T-helper 1 cell treated with Interleukin-12 subunit alpha and Interleukin-12 subunit beta and Interleukin-4 antibody, amounts not matched to agents 30 ng/mL and 1 ng/mL, for 36 hours (primary cell): Measurements from ENCODE around the gene MAN1A2. TPM values are rescaled to one million over a fixed set of nuclear protein-coding genes. Genes with fewer than 3 reads are reported as not detected.

Experiments used
- intact Hi-C: fragments of 100-400 bp; cut with micrococcal nuclease; formaldehyde crosslinking; loops from one replicate; pipeline ENCODE4 v1.15.1; 2024
- total RNA-seq: library from RNA; stranded (reverse); gene quantifications from 2 replicates; pipeline ENCODE4 v1.2.3, GENCODE V29; 2022

MAN1A2 gene
- total RNA-seq, 1 donor from 2014 or later = 43.2 TPM

GRCh38 chr1:117573386-117574023 lies 206.3 kb downstream of the MAN1A2 start:
- intact Hi-C loops = no loop called here

- intact Hi-C loops = no loop called here
These were observed 207.0 kb downstream of the MAN1A2 start for GRCh38 chr1:117574161-117574835.

DNA sequence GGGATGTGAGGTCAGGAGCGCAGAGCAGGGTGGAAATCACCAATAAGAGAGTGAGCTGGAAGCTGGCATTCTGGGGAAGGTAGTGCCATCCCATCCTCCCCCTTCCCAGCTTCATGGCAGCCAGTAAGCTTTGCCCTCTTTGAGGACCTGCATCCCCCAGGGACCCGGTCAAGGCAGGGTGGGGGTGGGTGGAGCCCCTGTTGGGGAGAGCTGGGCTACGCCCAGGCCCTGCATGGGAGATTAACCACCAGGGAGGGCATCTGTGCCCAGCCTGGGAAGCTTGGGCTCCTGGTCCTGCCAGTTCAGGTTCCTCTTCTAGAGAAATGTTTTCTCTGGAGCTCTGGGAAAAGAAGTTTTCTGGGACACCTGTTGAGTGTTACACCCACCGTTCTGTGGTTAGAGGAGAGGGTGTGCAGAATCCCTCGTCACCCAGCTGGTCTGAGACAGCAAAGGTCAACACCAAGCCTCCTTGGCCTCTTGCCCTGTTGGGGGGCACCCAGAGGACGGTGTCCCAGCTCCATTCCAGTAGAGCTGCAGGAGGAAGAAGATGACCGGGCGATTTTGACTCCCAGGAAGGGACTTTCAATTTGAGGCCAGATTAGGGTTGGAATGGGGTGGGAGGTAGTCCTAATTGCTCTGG lies 208.5 kb downstream of the MAN1A2 start:
- intact Hi-C loops = no loop called here

DNA sequence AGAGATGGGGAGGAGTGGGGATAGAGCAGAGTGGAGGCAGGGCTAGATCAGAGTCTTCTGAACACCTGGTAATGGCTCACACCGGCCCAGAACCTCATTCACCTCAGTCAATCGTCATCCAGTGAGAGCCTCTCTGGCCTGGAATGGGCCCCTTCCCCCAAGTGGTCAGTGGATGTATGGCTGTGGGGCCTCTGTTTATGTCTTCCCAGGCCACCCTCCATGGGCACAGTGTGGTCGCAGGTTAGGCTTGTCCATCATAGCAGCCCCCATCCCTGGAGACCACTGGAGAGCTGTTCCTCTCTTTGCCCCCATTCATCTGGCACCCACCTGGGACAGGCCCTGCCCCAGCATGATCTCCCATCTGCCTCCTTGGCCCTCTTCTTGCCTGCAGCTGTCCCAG lies 209.0 kb downstream of the MAN1A2 start:
- intact Hi-C loops = no loop called here

DNA sequence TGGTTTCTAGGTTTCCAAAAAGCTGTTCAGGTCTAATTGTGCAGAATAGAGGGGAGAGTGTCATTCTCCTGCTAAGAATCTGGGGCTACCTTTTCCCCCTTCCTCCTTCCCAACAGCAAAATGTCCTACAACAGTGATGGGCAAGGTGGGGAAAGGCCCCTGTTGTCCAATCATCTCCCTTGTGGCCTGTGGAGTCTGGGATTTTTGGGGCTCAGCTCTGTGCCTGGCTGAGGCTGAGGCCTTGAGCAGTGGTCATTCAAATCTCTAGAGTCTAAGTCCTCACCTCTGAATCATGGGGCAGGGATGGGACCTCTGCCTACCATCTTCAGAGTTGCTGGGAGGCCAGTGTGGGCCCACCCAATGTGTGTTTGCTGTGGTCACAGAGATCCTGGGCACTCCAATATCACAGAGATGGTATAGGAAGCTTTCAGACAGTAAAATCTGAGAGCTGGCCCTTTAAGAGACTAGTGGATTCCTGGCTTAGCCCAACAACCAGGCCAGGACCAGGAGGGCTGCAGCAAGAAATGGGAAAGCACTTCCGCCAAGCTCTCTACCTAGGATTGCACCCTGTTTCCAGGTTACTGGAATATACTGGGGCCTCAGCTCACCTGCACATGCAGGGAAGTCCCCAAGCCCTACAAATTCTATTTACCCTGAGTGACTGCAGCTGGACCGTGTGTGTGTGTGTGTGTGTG lies 210.1 kb downstream of the MAN1A2 start:
- intact Hi-C loops = no loop called here

- intact Hi-C loops = no loop called here
These were observed 211.2 kb downstream of the MAN1A2 start for GRCh38 chr1:117578466-117578865.

Other genes with a start within 250 kb of the MAN1A2 start
- 0.25 and 0.54 TPM in 2 replicates for gene TRIM45, start 245.7 kb upstream of the MAN1A2 start, total RNA-seq
- gene VTCN1, start 156.5 kb upstream of the MAN1A2 start, total RNA-seq = not detected in 2 replicates
- gene TENT5C, start 238.6 kb downstream of the MAN1A2 start, total RNA-seq = 14.5 and 14.7 TPM in 2 replicates